ENCODE data around the gene SHANK2.

The SHANK2 gene

GRCh38 chr11:71214553-71215424 lies 37.6 kb downstream of the SHANK2 start:
- Histone ChIP-seq H3K9ac (ENCODE audit: low read depth, low read length) (no peak overlapping the region), H3K9me3 (ENCODE audit: control insufficient read depth, insufficient read depth, low read length) (no peaks in the 10 kb centered on the region), H3K27me3 (ENCODE audit: control insufficient read depth, insufficient read depth, low read length) (no peaks in the 10 kb centered on the region), H3K36me3 (ENCODE audit: control insufficient read depth, insufficient read depth, low read length) (0 out of 2 replicates have a peak, but pooled peaks cover 4% of the 10 kb centered on the region), H3K27ac (ENCODE audit: low read depth, low read length) (no peak overlapping the region), H3K4me1 (ENCODE audit: control insufficient read depth, insufficient read depth, low read length) (no peaks in the 10 kb centered on the region), H3K4me3 (ENCODE audit: low read depth, low read length) (no peak overlapping the region)

GRCh38 chr11:71213696-71214552 lies 38.5 kb downstream of the SHANK2 start:
- H3K4me3 ChIP-seq (ENCODE audit: low read depth, low read length), result no peak overlapping the region

GRCh38 chr11:71212871-71213559 lies 39.4 kb downstream of the SHANK2 start:
- Histone ChIP-seq H3K9ac (ENCODE audit: low read depth, low read length) (no peak overlapping the region), H3K4me3 (ENCODE audit: low read depth, low read length) (no peak overlapping the region), H3K27ac (ENCODE audit: low read depth, low read length) (no peak overlapping the region), H3K27me3 (ENCODE audit: control insufficient read depth, insufficient read depth, low read length) (no peaks in the 10 kb centered on the region), H3K9me3 (ENCODE audit: control insufficient read depth, insufficient read depth, low read length) (no peaks in the 10 kb centered on the region), H3K4me1 (ENCODE audit: control insufficient read depth, insufficient read depth, low read length) (no peaks in the 10 kb centered on the region), H3K36me3 (ENCODE audit: control insufficient read depth, insufficient read depth, low read length) (0 out of 2 replicates have a peak, but pooled peaks cover 7% of the 10 kb centered on the region)

More at GRCh38 chr11:71213696-71214552, 38.5 kb downstream of the SHANK2 start:
- 0 out of 2 replicates have a peak, but pooled peaks cover 7% of the 10 kb centered on the region for H3K36me3 ChIP-seq (ENCODE audit: control insufficient read depth, insufficient read depth, low read length)
- no peaks in the 10 kb centered on the region for H3K9me3 ChIP-seq (ENCODE audit: control insufficient read depth, insufficient read depth, low read length)
- no peaks in the 10 kb centered on the region for H3K27me3 ChIP-seq (ENCODE audit: control insufficient read depth, insufficient read depth, low read length)
- no peaks in the 10 kb centered on the region for H3K4me1 ChIP-seq (ENCODE audit: control insufficient read depth, insufficient read depth, low read length)
- no peak overlapping the region for H3K9ac ChIP-seq (ENCODE audit: low read depth, low read length)
- H3K27ac ChIP-seq (ENCODE audit: low read depth, low read length), result no peak overlapping the region

- Histone ChIP-seq H3K4me1 (ENCODE audit: control insufficient read depth, insufficient read depth, low read length) (0 out of 2 replicates have a peak, but pooled peaks cover 2% of the 10 kb centered on the region), H3K4me3 (ENCODE audit: low read depth, low read length) (no peak overlapping the region), H3K27ac (ENCODE audit: low read depth, low read length) (no peak overlapping the region), H3K27me3 (ENCODE audit: control insufficient read depth, insufficient read depth, low read length) (no peaks in the 10 kb centered on the region), H3K9me3 (ENCODE audit: control insufficient read depth, insufficient read depth, low read length) (no peaks in the 10 kb centered on the region), H3K36me3 (ENCODE audit: control insufficient read depth, insufficient read depth, low read length) (0 out of 2 replicates have a peak, but pooled peaks cover 7% of the 10 kb centered on the region), H3K9ac (ENCODE audit: low read depth, low read length) (no peak overlapping the region)
These were observed 40.7 kb downstream of the SHANK2 start for GRCh38 chr11:71211631-71212030.

GRCh38 chr11:71210861-71211260 lies 41.5 kb downstream of the SHANK2 start:
- Histone ChIP-seq H3K4me3 (ENCODE audit: low read depth, low read length) (no peak overlapping the region), H3K27me3 (ENCODE audit: control insufficient read depth, insufficient read depth, low read length) (no peaks in the 10 kb centered on the region), H3K9me3 (ENCODE audit: control insufficient read depth, insufficient read depth, low read length) (no peaks in the 10 kb centered on the region), H3K4me1 (ENCODE audit: control insufficient read depth, insufficient read depth, low read length) (peaks cover 9% of the 10 kb centered on the region; the same call in 1 of the 2 replicates), H3K9ac (ENCODE audit: low read depth, low read length) (no peak overlapping the region), H3K27ac (ENCODE audit: low read depth, low read length) (no peak overlapping the region), H3K36me3 (ENCODE audit: control insufficient read depth, insufficient read depth, low read length) (0 out of 2 replicates have a peak, but pooled peaks cover 3% of the 10 kb centered on the region)

GRCh38 chr11:71209656-71210055 lies 42.7 kb downstream of the SHANK2 start:
- H3K9me3 ChIP-seq (ENCODE audit: control insufficient read depth, insufficient read depth, low read length), result no peaks in the 10 kb centered on the region
- H3K27me3 ChIP-seq (ENCODE audit: control insufficient read depth, insufficient read depth, low read length), result no peaks in the 10 kb centered on the region
- H3K4me1 ChIP-seq (ENCODE audit: control insufficient read depth, insufficient read depth, low read length), result peaks cover 9% of the 10 kb centered on the region; the same call in 1 of the 2 replicates
- no peak overlapping the region for H3K4me3 ChIP-seq (ENCODE audit: low read depth, low read length)
- H3K9ac ChIP-seq (ENCODE audit: low read depth, low read length), result no peak overlapping the region
- H3K27ac ChIP-seq (ENCODE audit: low read depth, low read length), result no peak overlapping the region
- 0 out of 2 replicates have a peak, but pooled peaks cover 3% of the 10 kb centered on the region for H3K36me3 ChIP-seq (ENCODE audit: control insufficient read depth, insufficient read depth, low read length)

GRCh38 chr11:71209181-71209580 lies 43.2 kb downstream of the SHANK2 start:
- H3K4me1 ChIP-seq (ENCODE audit: control insufficient read depth, insufficient read depth, low read length), result peaks cover 9% of the 10 kb centered on the region; the same call in 1 of the 2 replicates

GRCh38 chr11:71208011-71208774 lies 44.2 kb downstream of the SHANK2 start:
- H3K36me3 ChIP-seq (ENCODE audit: control insufficient read depth, insufficient read depth, low read length), result 0 out of 2 replicates have a peak, but pooled peaks cover 3% of the 10 kb centered on the region
- no peak overlapping the region for H3K9ac ChIP-seq (ENCODE audit: low read depth, low read length)
- no peak overlapping the region for H3K27ac ChIP-seq (ENCODE audit: low read depth, low read length)
- peaks cover 9% of the 10 kb centered on the region; the same call in 1 of the 2 replicates for H3K4me1 ChIP-seq (ENCODE audit: control insufficient read depth, insufficient read depth, low read length)
- H3K9me3 ChIP-seq (ENCODE audit: control insufficient read depth, insufficient read depth, low read length), result no peaks in the 10 kb centered on the region
- no peak overlapping the region for H3K4me3 ChIP-seq (ENCODE audit: low read depth, low read length)
- no peaks in the 10 kb centered on the region for H3K27me3 ChIP-seq (ENCODE audit: control insufficient read depth, insufficient read depth, low read length)

More at GRCh38 chr11:71209181-71209580, 43.2 kb downstream of the SHANK2 start:
- Histone ChIP-seq H3K9ac (ENCODE audit: low read depth, low read length) (no peak overlapping the region), H3K4me3 (ENCODE audit: low read depth, low read length) (no peak overlapping the region), H3K27ac (ENCODE audit: low read depth, low read length) (no peak overlapping the region), H3K36me3 (ENCODE audit: control insufficient read depth, insufficient read depth, low read length) (0 out of 2 replicates have a peak, but pooled peaks cover 3% of the 10 kb centered on the region), H3K9me3 (ENCODE audit: control insufficient read depth, insufficient read depth, low read length) (no peaks in the 10 kb centered on the region), H3K27me3 (ENCODE audit: control insufficient read depth, insufficient read depth, low read length) (no peaks in the 10 kb centered on the region)

- Histone ChIP-seq H3K36me3 (ENCODE audit: control insufficient read depth, insufficient read depth, low read length) (0 out of 2 replicates have a peak, but pooled peaks cover 3% of the 10 kb centered on the region), H3K27me3 (ENCODE audit: control insufficient read depth, insufficient read depth, low read length) (no peaks in the 10 kb centered on the region), H3K9ac (ENCODE audit: low read depth, low read length) (no peak overlapping the region), H3K4me3 (ENCODE audit: low read depth, low read length) (no peak overlapping the region), H3K27ac (ENCODE audit: low read depth, low read length) (no peak overlapping the region), H3K4me1 (ENCODE audit: control insufficient read depth, insufficient read depth, low read length) (peaks cover 9% of the 10 kb centered on the region; the same call in 1 of the 2 replicates), H3K9me3 (ENCODE audit: control insufficient read depth, insufficient read depth, low read length) (no peaks in the 10 kb centered on the region)
These were observed 44.8 kb downstream of the SHANK2 start for GRCh38 chr11:71207563-71207962.

GRCh38 chr11:71206186-71206585 lies 46.2 kb downstream of the SHANK2 start:
- peaks cover 9% of the 10 kb centered on the region; the same call in 1 of the 2 replicates for H3K4me1 ChIP-seq (ENCODE audit: control insufficient read depth, insufficient read depth, low read length)
- peaks cover 3% of the 10 kb centered on the region; the same call in 1 of the 2 replicates for H3K36me3 ChIP-seq (ENCODE audit: control insufficient read depth, insufficient read depth, low read length)
- no peak overlapping the region for H3K27ac ChIP-seq (ENCODE audit: low read depth, low read length)
- no peaks in the 10 kb centered on the region for H3K9me3 ChIP-seq (ENCODE audit: control insufficient read depth, insufficient read depth, low read length)
- H3K4me3 ChIP-seq (ENCODE audit: low read depth, low read length), result no peak overlapping the region
- H3K9ac ChIP-seq (ENCODE audit: low read depth, low read length), result no peak overlapping the region
- H3K27me3 ChIP-seq (ENCODE audit: control insufficient read depth, insufficient read depth, low read length), result no peaks in the 10 kb centered on the region
